ENCODE results near the gene JSRP1.

Gene JSRP1

DNA sequence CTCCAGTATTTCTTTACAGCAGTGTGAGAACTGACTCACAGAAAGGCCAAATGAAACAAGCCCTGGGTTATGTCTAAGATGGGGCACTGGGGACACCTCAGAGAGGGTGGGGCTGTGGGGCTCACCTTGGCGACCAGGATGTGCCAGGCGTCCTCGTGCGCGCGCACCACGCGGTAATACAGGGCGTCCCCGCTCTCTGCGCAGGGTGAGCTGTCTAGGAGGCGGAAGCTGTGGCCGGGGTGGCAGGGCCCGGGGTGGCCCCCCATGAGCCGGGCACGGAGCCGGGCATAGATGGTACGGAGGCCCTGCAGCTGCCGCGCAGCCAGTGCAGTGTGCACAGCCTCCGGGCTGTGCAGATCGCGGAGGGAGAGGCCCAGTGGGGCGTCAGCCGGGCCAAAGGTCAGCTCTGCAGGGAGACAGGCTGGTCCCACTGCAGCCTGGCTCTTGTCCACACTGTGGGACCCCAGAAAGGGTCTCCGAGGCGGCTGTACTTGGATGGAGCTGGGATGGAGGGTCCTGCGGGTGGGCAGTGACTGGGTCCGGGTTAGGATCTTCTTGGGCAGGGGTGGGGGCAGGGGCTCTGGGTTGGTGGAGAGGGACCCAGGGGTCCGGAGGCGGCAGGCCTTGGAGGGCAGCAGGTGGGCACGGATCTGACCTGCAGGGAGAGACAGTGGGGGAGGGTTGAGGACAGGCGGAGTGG, 22.4 kb upstream of the JSRP1 start:
- TF ChIP-seq, protein P1, sequence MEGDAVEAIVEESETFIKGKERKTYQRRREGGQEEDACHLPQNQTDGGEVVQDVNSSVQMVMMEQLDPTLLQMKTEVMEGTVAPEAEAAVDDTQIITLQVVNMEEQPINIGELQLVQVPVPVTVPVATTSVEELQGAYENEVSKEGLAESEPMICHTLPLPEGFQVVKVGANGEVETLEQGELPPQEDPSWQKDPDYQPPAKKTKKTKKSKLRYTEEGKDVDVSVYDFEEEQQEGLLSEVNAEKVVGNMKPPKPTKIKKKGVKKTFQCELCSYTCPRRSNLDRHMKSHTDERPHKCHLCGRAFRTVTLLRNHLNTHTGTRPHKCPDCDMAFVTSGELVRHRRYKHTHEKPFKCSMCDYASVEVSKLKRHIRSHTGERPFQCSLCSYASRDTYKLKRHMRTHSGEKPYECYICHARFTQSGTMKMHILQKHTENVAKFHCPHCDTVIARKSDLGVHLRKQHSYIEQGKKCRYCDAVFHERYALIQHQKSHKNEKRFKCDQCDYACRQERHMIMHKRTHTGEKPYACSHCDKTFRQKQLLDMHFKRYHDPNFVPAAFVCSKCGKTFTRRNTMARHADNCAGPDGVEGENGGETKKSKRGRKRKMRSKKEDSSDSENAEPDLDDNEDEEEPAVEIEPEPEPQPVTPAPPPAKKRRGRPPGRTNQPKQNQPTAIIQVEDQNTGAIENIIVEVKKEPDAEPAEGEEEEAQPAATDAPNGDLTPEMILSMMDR (IDR thresholded peaks at IDR 0.05), result no peak

DNA sequence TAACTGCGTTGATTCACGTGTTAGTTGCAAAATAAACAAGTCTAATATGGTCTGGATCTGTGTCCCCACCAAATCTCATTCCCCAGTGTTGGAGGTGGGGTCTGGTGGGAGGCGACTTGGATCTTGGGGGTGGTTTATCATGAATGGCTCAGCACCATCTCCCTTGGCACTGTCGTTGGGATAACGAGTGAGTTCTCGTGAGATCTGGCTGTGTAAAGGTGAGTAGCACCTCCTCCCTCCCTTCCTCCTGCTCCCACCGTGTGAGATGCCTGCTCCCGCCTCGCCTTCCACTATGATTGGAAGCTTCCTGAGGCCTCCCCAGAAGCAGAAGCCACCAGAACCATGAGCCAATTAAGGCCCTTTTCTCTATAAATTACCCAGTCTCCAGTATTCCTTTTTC, 20.9 kb upstream of the JSRP1 start:
- TF ChIP-seq, protein P1 (IDR thresholded peaks at IDR 0.05), result no peak

DNA sequence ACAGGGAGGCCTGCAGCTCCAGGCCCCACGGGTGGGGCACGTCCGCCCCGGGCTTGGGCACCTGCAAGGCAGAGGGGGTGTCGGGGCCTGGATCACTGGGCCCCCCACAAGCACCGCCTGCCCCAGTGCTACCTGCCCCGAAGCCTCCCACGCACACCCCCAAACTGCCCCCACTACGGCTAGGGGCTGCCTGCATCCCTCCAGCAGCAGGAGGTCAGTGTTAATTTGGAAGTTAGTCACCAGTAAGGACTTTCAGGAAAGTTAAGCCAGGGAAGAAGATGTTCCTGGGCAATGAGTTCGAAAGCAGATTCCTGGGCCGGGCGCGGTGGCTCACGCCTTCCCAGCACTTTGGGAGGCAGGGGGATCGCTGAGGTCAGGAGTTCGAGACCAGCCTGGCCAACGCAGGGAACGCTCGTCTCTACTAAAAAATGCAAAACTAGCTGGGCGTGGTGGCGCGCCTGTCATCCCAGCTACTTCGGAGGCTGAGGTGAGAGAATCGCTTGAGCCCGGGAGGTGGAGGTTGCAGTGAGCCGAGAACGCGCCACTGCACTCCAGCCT, 20.3 kb upstream of the JSRP1 start:
- TF ChIP-seq, protein P1 (IDR thresholded peaks at IDR 0.05), result no peak

DNA sequence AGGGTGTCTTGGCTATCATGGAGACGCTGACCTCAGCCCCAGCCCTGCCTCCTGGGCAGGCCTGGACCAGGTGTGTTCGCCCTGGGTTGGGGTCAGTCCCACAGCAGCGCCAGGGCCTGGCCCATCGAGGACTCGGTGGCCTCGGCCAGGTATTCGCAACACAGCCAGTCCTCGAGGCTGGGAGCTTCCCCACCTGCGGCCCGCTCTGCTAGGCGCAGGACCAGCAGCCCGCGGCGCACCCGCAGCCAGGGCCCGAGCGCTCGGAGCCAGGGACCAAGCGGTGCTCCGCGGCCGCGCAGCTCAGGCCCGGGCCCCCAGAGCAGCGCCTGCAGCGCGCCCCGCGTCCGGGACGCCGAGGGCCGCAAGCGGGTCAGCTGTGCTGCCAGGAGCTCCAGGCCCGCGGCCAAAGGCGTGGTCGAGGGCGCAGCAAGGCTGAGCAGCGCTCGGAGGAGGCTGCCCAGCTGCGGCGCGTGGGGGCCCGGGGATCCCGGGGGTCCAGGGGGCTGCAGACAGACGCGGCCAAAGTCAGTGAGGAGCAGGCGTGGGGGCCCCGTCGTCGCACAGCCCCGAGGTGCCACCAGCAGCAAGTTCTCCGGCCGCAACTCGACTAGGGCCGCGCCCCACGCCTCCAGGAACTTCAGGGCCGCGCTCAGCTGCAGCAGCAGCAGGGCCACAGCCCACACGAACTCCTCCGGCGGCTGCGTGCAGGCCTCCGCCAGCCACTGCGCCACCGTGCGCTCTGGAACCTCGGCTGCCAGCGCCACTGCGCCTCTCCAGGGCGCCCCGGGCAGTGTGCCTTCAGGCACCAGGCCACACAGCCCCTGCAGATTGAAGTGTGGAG, 19.6 kb upstream of the JSRP1 start:
- TF ChIP-seq, protein P1 (IDR thresholded peaks at IDR 0.05), result no peak

DNA sequence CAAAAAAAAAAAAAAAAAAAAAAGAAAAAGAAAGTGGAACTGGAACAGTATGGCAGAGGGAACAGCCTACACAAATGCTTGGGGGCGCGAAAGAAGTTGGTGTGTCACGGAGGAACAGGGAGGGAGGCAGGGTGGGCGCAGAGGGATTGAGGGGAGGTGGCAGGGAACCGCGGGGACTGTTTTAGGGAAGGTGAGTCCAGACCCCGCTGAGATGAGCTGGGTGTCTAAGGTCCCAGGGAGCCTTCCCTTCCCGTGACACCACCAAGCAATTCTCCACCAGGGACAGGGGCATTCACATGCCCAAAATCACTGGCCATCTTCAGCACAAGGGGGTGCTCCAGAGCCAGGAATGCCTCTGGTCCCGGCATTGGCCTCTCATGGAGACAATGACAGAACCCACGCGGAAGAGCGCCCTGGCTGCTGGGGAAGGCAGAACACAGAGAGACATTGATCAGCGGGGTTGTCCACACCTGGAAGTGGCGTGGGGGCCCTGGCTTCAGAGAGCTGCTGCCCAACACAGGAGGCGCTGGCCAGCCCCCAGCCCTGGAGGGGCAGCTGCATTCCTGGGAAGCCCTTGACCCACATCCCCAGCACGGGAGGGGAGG, 18.8 kb upstream of the JSRP1 start:
- TF ChIP-seq, protein P1 (IDR thresholded peaks at IDR 0.05), result peak; percentile 56

DNA sequence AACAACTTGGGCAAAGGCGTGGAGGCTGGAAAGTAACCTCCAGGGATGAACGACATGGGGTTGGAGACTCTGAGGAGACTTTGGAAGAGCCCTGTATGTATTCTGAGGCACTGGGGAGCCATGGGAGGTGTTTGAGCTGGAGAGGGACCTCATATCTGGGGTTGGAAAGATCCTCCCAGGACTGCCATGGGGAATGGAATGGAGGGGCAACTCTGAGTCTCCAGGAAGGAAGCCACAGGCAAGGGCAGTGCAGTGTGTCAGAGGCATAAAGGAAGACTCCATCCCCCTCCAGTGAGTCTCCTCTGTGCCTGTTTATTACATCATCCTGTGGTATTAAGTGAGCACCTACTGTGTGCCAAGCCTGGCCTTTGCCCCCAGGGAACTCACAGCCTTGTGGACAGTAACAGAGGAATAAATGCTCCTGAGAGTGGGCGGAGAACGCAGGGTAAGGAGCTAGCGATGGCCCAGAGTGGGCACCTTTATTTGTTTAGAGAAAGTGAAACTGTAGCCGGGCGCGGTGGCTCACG, 18.0 kb upstream of the JSRP1 start:
- TF ChIP-seq, protein P1 (IDR thresholded peaks at IDR 0.05), result no peak
